Measurements from ENCODE around the gene TAS2R46. TPM values are rescaled to one million over a fixed set of nuclear protein-coding genes. Genes with fewer than 3 reads are reported as not detected.
A peak's percentile ranks its signal among the peaks of the same experiment; 100 is the strongest.
"Not testable (repeated sequence)": the region's sequence is repeated elsewhere in the genome, so short reads cannot be mapped to it uniquely, and the experiment has no call there.

The TAS2R46 gene
- total RNA-seq (2014; rRNA removed; shearing (Covaris generic)) = 0.31 and 0.76 TPM in 2 replicates

- not testable (repeated sequence) for DNase-seq (ENCODE audit: low spot score)
These were observed at the start of gene TAS2R46 for GRCh38 chr12:11062194-11062593. Gene TAS2R46 (minus strand): TSS chr12:11062294. CDS start chr12:11062294, 0 bp downstream.

- DNase-seq (ENCODE audit: low spot score) = not testable (repeated sequence)
These were observed 49.1 kb upstream of the TAS2R46 start for GRCh38 chr12:11111213-11111612.

- no peak for DNase-seq (ENCODE audit: low spot score)
These were observed 46.8 kb upstream of the TAS2R46 start for GRCh38 chr12:11108862-11109261.

- DNase-seq (ENCODE audit: low spot score) = no peak
These were observed 45.6 kb upstream of the TAS2R46 start for GRCh38 chr12:11107719-11108118.

- no peak for DNase-seq (ENCODE audit: low spot score)
These were observed 44.2 kb upstream of the TAS2R46 start for GRCh38 chr12:11106288-11106687.

GRCh38 chr12:11105546-11105945 is 43.5 kb upstream of the TAS2R46 start:
- no peak for DNase-seq (ENCODE audit: low spot score)

- not testable (repeated sequence) for DNase-seq (ENCODE audit: low spot score)
These were observed 32.8 kb upstream of the TAS2R46 start for GRCh38 chr12:11094910-11095309.

GRCh38 chr12:11092128-11092527 is 30.0 kb upstream of the TAS2R46 start, which contains the start of gene TAS2R43:
Gene TAS2R43 (minus strand): TSS chr12:11092313. CDS start chr12:11092229, 84 bp downstream.
- DNase-seq (ENCODE audit: low spot score) = no peak

- DNase-seq (ENCODE audit: low spot score) = no peak
These were observed 27.2 kb upstream of the TAS2R46 start for GRCh38 chr12:11089246-11089645.

GRCh38 chr12:11085419-11085818 is 23.3 kb upstream of the TAS2R46 start:
- no peak for DNase-seq (ENCODE audit: low spot score)

GRCh38 chr12:11081987-11082386 is 19.9 kb upstream of the TAS2R46 start:
- DNase-seq (ENCODE audit: low spot score) = no peak

GRCh38 chr12:11078246-11078645 is 16.2 kb upstream of the TAS2R46 start:
- no peak for DNase-seq (ENCODE audit: low spot score)

GRCh38 chr12:11075642-11076041 is 13.5 kb upstream of the TAS2R46 start:
- DNase-seq (ENCODE audit: low spot score) = no peak

GRCh38 chr12:11071414-11071813 is 9.3 kb upstream of the TAS2R46 start:
- DNase-seq (ENCODE audit: low spot score) = peak; percentile 4

- no peak for DNase-seq (ENCODE audit: low spot score)
These were observed 8.9 kb upstream of the TAS2R46 start for GRCh38 chr12:11070999-11071398.

- no peak for DNase-seq (ENCODE audit: low spot score)
These were observed 7.8 kb upstream of the TAS2R46 start for GRCh38 chr12:11069854-11070365.

- DNase-seq (ENCODE audit: low spot score) = no peak
These were observed 5.4 kb upstream of the TAS2R46 start for GRCh38 chr12:11067514-11067913.

GRCh38 chr12:11059784-11060183 is 2.3 kb downstream of the TAS2R46 start:
- DNase-seq (ENCODE audit: low spot score) = no peak

- no peak for DNase-seq (ENCODE audit: low spot score)
These were observed 3.1 kb downstream of the TAS2R46 start for GRCh38 chr12:11059041-11059440.

GRCh38 chr12:11055306-11055705 is 6.8 kb downstream of the TAS2R46 start:
- DNase-seq (ENCODE audit: low spot score) = no peak

- DNase-seq (ENCODE audit: low spot score) = not testable (repeated sequence)
These were observed 12.1 kb downstream of the TAS2R46 start for GRCh38 chr12:11049806-11050531.

- not testable (repeated sequence) for DNase-seq (ENCODE audit: low spot score)
These were observed 20.7 kb downstream of the TAS2R46 start for GRCh38 chr12:11041366-11041765.

- no peak for DNase-seq (ENCODE audit: low spot score)
These were observed 21.9 kb downstream of the TAS2R46 start for GRCh38 chr12:11040162-11040561.
